CD4-positive, alpha-beta T cell treated with Interleukin-2 at 100 ng/mL for 4 hours (primary cell): Measurements from ENCODE around the gene ZDHHC7.

Experiments
- DNase-seq: peaks from one replicate; pipeline ENCODE4 v3.0.0-alpha.2; 2020; ENCODE audit warnings: low spot score

Gene ZDHHC7

GRCh38 chr16:84993926-84994325 lies 17.4 kb downstream of the ZDHHC7 start:
- no peak for DNase-seq

DNA sequence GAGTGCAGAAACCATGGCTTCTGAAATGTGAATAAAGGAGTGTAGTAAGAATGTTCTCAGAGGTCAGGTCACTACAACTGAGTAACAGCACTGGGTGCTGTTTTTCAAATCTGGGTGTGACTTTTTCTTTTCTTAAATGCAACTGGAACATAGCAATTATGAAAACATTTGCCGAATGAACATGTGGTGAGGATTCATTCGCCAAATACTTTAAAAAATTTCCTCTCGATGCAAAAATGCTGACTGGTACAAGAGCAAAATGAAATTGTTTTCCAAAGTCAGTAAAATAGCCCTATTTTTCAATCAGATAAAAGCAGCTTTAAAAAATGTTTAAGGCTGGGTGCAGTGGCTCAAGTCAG lies 18.6 kb downstream of the ZDHHC7 start:
- no peak for DNase-seq

DNA sequence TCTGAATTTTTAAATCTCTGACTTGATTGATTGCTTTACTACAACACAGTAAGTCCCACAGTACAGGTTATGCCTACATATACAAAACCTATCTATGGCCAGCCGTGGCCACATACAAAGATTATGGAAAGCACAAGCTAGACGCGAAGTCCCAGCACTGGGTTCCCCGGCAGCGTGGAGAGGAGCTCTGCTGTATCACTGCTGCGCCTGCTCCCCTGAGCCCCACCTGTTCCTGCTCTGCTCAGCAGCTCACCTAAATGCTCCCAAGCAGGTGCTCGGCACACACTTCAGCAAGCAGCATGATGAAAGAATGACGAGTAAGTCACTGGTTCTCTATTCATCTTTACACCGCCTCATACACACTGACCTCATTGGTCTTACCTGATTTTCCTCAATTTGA lies 20.6 kb downstream of the ZDHHC7 start:
- DNase-seq = no peak

DNA sequence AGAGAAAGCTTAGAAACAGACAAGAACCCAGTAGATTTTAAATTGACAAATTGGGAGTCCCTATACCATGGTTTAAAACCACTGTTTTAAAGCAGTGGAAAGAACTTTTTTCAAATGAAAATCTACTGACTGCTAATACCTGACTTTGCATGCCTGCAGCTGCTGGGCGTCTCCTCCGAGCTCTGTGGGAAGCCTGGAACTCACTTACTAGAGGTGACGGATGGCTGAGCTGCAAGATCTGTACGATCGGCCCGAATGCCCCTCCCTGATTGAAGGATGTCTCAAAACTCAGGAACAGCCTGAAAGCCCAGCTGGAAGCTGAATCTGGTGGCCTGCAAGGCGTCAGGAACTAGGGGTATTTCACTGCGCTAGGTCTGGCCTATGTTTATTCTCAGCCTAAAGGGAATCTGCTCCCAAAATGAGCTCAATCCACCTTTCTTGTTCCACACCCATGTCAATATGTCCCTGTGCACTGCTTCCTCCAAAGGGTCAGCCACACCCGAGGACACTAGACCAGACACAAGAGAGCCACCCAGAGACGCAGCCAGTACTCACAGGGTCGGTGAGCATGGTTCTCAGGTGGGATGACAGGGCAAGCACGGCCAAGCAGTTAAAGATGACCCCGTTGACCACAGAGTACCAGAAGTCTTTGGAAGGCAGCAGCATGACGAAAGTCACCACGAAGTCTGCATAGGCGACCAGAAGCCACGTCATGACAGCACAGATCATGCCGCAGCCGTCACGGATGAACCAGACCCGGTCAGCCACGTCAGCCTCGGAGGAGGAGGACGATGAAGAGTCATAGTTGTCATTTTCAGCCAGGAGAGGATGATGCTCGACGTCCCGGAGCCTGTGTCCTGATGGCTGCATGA lies 21.4 kb downstream of the ZDHHC7 start:
- DNase-seq = no peak

DNA sequence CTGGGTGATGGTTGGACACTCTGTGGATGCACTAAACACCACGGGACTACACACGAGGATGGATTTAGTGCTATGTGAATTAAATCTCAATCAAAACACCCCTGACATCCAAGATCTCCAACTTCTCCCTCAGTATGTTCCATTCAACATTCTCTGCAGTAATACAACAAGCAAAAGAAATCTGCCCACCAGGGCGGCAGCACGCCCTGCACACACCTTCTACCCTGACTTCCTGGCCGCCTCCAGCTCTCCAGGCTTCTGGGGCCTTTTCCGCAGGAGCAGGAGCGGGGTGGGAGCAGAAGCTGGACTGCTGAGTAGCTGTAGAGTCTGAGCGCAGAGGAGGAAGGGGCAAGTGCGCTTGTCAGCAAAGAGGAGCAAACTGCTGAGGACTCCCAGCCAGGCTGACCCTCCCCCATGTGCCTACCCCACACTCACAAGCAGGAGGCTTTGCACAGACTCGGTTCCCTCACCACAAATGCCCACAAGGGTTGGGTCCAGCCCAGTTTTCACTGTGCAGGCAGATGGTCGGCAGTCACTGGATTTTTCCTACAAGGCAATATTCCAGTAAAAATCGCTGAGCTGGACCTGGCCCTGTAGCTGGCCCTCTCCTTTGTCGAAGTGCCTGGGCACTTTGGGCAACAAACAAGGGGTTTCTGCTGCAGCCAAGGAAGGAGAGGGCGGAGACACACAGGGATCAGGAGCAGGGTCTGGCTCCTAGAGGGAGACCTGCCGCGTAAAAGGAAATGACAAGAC lies 22.8 kb downstream of the ZDHHC7 start:
- DNase-seq = no peak

GRCh38 chr16:84986879-84987278 lies 24.5 kb downstream of the ZDHHC7 start:
- DNase-seq = no peak

DNA sequence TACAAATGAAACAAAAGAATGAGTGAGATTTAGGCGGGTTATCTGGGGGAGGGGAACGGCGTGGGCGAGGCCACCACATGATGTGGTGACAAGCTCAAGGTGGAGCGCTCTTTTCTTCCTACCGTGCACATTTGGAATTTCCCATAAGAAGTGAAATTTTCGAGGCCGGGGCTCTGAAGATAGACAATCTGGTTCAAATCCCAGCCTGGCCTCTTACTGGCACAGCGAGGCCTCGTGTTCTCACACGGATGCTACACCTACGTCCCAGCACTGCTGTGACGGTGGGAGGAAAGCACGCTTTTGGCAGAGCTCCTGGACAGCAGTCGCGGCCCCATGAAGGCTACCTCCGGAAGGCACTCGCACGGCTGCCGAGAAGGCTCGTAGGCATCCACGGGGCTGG lies 25.2 kb downstream of the ZDHHC7 start:
- DNase-seq = no peak

- DNase-seq = no peak
Measured at GRCh38 chr16:84985079-84986065, 26.0 kb downstream of the ZDHHC7 start.

- peak; percentile 7 for DNase-seq
Measured at GRCh38 chr16:84982434-84982833, 28.9 kb downstream of the ZDHHC7 start.

GRCh38 chr16:84979516-84979915 lies 31.8 kb downstream of the ZDHHC7 start:
- DNase-seq = no peak

GRCh38 chr16:84976644-84977400 lies 34.5 kb downstream of the ZDHHC7 start:
- DNase-seq = no peak

DNA sequence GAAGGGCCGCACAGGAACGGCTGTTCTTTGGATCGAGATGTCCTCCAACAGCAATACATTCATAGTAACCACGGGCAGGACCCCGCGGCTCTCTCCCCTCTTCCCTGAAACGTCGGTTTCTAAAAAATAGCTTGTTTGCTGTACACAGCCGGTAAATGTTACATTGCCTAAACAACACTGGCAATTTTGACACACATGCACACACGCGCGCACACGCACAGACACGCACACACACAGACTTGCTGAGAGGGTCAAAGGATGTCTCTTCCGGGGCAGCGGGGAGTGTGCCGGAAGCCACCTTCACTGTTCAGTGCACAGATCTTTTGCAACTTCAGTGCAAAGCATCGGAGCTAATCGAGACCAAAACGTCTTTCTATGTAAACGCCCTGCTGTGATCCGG lies 35.8 kb downstream of the ZDHHC7 start:
- DNase-seq = no peak

- DNase-seq = no peak
Measured at GRCh38 chr16:84975066-84975465, 36.3 kb downstream of the ZDHHC7 start.

DNA sequence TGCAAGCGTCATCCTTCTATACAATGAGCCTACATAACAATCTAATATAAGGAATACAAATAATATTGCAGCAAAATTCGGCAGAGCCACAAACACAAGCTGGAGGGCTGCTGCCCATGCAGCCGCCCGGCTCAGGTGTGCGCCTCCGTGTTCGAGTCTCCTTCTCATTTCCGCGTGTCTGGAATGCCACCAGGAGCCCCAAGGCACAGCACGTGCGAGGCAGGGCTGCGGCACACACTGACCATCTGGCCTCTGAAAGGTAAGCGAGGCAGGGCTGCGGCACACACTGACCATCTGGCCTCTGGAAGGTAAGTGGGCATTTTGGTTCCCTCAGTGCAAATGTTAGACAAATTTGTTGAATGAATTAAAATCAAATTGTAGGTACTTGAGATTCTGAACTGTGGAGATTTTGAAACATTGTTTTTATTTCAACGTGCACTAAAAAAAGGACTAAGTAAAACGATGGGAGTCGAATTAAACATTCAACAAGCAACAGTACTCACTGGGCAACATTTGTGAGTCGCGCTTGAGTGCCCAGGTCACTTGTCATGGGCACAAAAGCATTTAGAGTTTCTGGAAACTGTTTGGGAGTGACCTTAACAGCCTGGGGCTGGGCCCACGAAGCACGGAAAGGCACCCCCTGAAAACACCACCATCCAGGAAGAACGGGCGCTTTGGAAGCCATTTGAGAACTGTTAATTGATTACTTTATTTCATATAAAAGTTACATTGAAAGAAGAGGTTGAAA lies 37.4 kb downstream of the ZDHHC7 start:
- DNase-seq = no peak

GRCh38 chr16:84973236-84973635 lies 38.1 kb downstream of the ZDHHC7 start:
- DNase-seq = no peak

DNA sequence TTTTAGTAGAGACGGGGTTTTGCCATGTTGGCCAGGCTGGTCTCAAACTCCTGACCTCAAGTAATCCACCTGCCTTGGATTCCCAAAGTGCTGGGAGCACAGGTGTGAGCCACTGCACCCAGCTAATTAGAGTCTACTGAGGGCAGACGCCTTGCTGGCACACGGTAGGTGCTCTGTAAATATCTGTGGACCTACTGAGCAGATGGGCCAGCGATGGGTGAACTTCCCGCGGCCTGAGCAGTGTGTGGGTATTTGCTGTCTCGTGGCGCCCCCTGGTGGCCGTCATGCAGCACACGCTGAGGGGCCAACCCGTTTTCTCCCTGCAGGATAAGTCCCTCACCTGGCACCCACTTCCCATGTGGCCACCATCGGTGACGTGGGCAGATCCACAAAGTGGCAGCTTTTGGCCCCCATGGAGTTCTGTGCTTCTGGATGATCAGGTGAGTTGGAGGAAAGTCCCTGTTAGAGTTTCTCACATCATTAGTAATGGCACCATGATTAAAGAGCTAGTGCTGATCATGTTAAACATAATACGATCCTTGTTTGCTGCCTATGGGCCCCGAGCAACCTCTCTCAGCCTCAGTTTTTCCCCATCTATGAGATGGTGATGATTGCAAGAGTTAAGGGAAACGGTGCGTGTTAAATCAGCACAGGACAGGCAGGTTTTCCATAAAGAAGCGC lies 40.7 kb downstream of the ZDHHC7 start:
- DNase-seq = peak; percentile 76

GRCh38 chr16:84967828-84968227 lies 43.5 kb downstream of the ZDHHC7 start:
- no peak for DNase-seq

DNA sequence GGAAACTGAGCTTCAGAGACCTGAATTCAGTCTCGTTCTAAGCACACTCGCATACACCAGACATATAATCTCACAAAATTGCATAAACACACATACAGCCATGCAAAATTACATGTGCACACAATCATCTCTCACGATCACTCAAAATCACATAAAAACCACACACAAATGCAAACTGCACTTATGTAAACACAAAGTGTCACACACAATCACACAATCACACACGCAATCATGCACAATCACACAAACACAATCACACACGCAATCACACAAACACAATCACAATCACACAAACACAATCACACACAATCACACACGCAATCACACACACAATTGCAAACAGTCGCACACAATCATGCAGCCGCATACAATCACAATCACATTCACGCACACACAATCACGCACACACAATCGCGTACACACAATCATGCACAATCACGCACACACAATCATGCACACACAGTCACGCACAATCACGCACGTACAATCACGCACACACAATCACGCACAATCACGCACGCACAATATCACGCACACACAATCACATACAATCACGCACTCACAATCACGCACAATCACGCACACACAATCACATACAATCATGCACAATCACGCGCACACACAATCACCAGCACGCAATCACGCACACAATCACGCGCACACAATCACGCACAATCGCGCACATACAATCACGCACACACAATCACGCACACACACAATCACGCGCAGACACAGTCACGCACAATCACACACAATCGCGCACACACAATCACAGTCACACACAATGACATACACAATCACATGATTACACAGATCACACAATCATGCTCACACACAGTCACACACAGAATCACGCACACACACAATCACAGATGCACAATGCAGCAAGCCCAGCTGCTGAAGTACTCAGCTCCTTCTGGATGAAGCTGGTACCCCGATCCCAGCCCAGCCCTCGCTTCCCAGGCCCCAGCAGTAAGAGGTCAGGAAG lies 45.6 kb downstream of the ZDHHC7 start:
- no peak for DNase-seq
